Measurements from ENCODE around the gene CTXND1.

CTXND1 gene

DNA sequence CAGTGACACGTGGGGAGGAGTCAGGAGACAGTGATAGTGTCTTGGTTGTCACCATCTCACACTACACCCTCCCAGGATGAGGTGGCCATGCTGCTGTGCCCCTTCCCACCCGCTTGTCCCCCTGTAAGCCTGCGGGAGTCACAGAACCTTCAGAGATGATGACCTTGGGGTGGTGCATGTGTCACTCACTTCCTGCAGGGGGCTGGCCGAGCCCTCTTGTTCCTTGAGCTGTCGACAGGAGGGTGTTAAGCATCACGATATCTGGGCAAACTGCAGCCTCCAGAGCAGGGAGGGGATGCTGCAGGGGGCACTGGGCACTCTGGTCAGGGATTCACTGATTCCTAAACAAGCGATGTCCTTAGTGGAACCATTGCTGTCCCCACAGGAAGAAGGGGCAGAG, 71.5 kb downstream of the CTXND1 start:
- no peak for DNase-seq

DNA sequence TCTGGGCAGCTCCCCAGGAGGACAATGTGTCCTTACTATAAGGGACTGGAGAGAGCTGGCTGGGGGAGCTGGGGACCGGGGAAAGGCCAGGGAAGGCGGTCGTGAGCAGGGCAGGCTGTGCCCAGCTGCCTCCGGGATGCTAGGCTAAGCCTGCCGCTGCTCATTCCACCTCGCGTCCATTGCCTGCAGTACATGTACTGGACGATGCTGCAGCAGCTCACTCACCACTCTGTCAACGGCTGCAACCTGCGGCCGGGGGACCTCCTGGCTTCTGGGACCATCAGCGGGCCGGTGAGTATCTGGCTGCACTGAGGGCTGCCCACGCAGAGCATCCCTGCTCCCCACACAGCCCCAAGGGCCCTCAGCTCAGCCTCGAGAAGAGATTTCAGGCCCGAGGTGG, 72.1 kb downstream of the CTXND1 start:
- no peak for DNase-seq

DNA sequence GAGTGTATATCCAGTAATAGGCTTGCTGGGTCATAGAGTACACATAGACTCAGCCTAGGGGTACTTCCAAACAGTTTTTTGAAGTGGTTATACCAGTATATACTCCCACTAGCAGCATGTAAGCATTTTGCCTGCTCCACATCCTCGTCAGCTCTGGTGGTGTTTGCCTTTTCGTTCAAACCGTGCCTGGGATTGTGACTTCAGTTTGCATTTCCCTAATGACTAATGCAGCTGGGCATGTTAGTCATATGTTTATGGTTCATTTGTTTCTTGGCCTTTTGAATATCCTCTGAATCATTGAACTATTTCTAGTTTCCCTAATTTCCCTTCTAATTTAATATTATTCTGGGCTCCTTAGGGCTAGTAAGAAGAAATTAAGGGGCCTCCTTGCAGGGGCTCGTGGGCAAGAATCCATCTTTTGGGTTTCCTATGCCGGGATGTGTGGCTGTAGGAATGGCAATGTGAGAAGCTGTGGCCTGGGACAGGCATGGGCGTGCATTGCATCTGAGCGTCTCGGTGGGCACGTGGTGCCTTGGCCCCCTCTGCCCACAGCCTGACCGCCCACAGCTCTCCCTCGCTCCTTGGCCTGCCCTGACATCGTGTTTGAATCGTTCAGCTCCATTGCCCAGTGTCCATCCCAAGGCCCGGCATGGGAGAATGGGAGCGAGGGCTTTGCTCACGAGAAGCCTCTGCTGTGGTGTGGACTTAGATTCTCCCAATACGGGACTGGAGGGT, 72.8 kb downstream of the CTXND1 start:
- no peak for DNase-seq

DNA sequence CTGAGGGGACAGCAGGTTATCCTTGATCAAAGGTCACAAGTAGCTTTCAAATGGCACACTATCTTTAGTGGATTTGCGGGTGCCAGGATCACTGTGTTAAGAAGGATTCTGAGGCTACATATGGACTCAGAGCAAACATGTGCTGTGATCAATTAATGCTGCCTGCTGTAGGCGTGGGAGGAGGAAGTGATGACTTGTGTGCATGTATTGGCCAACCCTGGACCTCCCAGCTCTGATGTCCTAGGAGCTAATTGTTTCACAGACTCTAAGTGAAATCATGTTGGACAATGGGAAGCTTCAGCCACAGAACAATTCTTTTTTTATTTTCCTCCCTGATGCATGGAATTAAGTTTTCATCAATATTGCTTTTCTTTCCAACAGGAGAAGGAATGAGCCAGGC, 74.9 kb downstream of the CTXND1 start:
- DNase-seq: no peak

DNA sequence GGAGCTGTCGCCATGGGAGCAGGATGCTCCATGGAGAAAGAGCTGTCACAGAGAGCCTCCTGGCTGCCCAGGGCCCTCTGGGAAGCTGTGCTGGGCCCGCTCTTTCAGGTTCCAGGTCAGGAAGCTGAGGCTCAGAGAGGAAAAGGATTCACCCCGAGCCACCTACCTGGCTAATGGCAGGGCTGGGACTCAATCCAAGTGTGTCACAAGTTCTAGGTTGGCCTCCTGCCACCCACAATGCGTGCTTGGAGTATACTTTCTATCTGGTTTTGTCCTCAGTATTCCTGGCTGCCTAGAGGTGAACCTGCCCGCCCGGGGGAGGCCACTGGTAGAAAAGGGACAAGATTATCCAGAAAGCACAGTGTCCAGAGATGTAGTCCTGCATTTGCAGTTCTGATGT, 75.6 kb downstream of the CTXND1 start:
- no peak for DNase-seq

DNA sequence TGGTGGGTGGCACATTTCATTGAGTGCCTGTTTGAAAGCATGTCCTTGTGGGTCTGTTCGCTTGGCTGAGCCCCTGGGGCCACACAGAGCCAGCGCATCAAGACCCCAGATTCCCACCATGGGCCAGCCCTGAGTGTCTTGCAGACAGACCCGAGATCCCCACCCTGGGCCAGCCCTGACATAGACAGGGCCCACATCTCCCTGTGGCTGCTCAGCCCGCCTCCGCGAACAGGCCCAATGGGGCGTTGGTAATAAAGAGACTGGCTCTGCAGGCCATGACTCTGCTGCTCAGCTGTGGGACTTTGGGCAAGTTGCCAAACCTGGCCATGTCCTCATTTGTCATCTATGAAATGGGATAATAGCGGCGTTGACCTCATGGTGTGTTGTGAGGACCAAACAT, 76.6 kb downstream of the CTXND1 start:
- DNase-seq: no peak

DNA sequence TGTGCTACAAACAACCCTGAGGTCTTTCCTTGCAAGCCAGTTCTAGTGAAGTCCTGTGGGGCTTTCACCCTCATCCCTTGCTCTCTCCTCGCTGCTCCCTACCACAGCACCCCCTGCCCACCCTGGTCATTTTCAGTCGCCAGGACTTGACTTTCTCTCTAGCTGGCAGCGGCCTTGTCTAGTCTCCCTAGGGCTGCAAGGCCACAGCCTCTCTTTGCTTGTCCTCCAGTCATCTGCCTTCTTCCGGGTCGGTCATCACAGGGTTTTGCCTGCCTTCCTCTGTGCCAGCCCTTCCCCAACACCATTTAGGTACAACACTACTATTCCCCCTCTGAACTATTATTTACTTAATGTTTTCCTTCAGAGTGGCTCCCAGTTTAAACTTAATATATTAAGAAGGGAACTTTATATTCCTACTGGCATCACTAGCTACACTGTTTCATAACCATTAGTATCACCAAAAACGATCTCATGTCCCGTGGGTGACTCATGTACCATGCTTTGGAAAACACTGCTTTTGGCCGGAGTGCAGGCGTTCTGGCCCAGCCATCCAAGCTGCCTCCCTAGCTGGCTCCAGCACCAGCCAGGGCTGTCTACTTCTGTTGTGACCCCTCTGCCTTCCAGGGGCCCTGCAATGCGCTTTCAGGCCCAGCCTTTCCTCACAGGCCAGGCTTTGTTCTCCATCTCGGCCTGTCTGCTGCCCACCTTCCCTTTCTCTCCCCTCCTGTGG, 77.8 kb downstream of the CTXND1 start:
- no peak for DNase-seq

DNA sequence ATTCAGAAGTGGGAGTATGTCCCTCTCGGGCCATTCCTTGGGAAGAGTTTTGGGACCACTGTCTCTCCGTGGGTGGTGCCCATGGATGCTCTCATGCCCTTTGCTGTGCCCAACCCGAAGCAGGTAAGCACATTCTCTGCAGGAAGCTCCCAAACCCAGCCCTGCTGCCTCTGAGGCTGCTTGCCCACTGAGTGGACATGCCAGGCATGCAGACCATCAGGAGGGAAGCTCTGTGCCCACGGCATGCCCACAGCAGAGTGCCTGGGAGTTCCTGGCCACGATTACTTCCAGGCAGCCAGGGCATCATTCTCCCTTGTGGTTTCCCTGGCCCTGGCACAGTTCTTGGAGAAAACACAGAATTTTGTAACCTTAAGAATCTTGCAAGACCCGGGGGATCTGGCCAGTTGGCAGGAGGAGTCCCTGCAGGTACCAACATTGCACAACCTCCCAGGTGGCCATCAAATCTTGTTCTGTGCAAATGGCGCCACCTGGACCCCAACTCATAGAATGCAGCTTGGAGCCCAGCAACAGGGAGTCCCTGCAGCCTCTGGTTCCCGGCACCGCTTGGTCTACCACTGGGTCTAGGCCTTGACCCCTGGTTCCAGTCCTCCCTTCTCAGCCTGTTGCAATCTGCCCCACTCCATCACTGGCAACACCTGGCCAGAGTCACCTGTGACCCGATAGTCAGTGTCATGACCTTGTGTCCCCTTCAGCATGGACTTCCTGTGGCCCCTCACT, 78.8 kb downstream of the CTXND1 start:
- peak; percentile 69 for DNase-seq

DNA sequence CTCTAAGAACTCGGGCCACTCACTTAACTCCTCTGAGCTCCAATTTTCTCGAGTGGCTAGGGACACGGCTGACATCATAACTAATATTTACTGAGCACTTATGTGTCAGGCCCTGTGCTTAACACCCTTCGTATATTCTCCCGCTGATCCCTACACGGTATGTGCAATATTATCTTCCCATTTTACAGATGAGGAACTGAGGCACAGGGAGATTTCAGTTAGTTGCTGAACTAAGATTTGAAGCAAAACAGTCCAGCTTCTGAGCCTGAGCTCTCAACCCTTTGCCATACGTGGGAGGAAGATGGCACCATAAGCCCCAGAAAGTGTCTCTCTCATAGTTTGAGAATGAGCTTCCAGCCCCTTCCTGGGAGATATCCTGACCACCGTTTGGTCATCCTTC, 79.6 kb downstream of the CTXND1 start:
- no peak for DNase-seq

DNA sequence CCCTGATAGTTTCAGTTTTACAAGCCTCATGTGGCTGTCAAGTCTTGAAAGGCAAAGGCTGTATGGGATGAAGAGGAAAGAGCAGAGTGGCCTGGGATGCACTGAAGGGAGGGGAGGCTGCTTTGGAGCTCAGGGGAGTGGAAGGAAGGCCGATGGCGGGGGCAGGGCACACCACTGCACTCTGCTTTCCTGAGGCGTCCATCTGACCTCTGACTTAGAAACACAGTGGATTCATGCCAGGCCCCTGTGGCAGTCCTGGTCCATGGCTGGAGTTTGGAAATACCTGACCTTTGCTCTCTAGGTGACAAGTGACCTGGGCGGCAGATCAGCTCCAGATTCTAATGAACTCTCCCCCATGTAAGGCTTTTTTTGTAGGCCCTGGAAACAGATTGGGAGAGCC, 80.2 kb downstream of the CTXND1 start:
- DNase-seq: no peak

DNA sequence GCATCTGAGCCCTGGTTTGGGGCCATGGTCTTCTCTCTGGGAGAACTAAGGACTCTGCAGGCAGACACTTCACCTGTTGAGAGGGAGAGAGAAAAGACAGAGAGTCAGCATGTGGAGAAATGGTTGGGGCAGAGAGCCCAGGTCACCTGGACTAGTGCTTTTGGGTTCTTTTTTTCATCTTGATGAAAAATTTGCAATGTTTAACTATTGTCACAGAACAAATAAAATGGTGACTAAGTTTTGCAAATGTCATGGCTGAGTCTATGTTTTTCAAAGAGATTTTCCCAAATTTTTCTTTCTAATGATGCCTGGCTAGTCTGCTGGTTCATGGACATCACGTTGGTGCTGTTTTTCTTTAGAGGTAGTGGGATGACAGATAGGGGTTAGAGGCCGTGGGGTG, 81.4 kb downstream of the CTXND1 start:
- DNase-seq: no peak

DNA sequence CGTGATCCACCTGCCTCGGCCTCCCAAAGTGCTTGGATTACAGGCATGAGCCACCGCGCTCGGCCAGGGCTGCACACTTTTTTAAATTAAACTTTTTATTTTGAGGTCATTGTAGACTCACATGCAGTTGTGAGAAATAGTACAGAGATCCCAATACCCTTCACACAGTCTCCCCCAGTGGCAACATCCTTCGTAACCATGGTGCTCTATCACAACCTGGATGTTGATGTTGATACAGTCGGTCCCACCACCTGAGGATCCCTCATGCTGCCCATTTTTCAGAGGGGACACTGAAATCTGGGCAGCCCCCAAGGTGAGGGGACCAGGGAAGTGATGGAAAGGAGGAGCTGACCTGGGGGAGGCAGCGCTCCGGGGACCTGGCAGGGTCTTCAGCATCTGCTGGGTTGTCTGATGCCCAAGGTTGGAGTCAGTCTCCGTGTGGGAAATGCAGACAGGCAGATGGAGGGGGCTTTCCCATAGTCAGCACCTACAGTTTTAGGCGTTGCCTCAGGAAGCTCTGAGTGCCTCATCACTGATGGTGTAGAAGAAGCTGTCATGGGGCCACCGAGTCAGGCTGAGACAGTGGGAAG, 82.2 kb downstream of the CTXND1 start:
- no peak for DNase-seq

DNA sequence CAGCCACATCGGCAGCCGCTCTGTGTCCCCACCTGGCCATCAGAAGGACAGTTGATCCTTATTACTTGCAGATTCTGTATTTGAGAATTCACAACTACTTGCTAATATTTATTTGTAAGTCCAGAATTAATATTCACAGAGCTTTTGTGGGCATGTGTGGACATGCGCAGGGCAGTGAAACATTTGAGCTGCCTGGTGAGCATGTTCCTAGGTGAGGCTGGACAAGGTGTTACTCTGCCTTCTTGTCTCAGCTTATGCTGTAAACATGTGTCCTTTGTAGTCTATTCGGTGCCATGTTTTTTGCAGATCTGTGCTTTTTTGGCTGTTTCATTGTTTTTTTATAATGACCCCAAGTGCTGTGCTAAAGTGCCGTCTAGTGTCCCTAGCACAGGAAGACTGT, 83.6 kb downstream of the CTXND1 start:
- no peak for DNase-seq

DNA sequence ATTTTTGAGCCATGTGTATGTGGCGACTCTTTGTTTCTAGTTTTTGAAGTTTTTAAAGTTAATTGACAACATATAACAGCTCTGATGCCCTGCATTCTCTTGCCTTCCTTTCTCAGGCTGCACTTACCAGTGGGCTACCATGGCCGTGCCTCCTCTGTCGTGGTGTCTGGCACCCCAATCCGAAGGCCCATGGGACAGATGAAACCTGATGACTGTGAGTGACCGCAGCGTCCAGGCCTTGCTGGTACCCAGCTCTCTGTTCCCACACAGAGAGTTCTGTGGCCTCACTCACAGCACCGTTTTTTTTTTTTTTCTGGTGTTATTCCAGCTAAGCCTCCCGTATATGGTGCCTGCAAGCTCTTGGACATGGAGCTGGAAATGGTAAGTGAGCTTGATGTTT, 84.1 kb downstream of the CTXND1 start:
- DNase-seq: no peak

DNA sequence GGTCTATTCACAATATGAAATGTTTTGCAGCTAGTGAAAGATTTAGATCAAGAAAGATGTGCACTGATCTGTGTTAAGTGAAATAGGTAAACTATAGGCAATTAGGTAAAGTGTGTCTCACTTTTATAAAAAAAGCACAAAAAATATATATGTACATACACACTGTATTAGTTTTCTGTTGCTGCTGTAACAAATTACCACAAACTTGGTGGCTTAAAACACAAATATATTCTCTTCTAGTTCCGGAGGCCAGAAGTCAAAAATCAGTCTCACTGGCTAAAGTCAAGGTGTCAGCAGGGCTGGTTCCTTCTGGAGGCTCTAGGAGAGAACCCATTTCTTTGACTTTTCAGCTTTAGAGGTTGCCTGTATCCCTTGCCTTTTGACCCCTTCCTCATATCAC, 88.1 kb downstream of the CTXND1 start:
- DNase-seq: no peak

DNA sequence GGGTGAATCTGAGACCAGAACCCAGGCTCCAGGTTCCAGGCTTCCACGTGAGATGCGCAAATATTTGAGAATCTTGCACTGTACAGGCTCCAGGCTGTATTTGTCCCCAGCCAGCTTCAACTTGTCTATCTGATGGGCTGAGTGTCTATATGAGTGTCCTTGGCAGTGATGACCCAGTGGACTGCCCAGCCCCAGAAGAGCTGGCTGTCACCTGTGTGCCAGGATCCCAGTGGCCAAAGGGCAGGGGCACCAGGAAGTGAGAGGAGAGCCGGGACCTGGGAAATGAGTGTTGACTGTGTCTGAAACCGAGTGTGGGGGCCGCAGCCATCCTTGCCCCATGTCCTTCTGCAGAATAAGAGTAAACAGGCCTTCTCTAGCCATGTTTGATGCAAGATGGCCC, 88.8 kb downstream of the CTXND1 start:
- no peak for DNase-seq

DNA sequence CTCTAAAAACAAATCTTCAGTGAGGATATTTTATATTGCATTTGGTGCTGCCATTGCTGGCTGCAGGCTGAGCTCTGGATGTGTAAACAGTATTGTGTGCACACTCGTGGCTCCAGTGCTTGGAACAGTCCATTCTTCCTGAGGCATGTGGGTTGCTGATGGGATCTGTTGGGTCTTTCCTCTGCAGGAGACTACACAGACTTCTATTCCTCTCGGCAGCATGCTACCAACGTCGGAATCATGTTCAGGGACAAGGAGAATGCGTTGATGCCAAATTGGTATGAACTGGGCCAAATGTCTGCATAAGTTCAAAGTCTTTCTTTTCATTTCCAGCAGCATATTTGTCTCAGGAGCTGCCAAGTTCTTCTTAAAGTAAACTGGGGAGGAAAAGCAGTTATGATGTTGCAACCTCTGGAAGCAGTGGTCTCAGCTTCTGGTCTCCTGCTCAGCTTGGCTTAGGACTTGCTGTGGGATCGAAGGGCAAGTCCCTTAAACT, 89.9 kb downstream of the CTXND1 start:
- DNase-seq: no peak

DNA sequence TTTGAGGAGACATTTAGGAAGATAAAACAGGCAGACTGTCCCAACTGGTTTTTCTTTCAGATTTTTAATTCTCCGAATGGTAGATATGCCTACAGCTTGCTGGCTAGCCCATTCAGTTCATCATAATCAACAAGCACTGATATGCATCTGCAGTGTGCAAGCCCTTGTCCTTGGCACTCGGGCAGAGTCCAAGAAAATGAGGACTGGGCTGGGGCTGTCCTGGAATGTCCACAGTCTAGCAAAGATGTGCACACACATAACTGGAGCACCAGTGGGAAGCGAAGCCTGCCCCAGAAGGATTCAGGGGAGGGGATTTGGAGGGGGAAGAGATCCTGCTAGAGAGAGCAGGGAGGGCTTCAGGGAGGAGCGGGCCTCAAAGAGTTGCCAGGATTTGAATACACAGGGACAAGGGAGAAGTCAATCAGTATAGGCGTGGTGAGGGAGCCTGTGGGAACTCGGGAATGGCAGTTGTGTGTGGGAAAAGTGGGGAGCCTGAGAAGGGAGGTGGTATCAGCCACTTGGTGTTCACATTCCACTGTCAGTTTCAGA, 90.5 kb downstream of the CTXND1 start:
- no peak for DNase-seq

DNA sequence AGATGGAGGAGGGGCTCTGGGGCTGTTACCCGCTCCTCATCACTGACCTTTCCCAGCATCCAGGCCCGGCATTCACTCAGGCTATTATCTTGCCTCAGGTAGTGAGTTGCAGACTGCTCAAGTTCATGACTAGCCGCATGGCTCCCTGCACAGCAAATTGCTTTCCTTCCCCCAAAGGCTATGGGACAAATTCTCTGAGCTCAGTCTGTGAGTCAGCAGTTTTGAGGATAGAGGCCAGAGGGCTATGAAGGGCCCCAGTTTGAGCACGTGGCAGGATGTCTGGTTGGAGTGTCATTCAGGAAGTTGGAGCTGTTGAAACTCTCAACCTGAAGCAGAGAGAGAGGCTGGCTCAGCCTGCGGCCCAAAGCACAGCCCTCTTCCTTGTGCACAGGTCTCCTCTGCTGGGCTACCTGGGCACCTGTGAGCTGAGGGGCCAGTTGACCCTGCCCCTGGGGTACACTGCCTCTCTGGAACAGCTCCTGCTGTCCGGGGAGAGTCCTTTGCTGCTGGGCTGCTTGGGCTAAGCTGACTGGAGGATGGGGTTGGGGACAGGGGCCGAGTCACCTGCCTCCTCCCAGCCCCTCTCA, 91.3 kb downstream of the CTXND1 start:
- no peak for DNase-seq

DNA sequence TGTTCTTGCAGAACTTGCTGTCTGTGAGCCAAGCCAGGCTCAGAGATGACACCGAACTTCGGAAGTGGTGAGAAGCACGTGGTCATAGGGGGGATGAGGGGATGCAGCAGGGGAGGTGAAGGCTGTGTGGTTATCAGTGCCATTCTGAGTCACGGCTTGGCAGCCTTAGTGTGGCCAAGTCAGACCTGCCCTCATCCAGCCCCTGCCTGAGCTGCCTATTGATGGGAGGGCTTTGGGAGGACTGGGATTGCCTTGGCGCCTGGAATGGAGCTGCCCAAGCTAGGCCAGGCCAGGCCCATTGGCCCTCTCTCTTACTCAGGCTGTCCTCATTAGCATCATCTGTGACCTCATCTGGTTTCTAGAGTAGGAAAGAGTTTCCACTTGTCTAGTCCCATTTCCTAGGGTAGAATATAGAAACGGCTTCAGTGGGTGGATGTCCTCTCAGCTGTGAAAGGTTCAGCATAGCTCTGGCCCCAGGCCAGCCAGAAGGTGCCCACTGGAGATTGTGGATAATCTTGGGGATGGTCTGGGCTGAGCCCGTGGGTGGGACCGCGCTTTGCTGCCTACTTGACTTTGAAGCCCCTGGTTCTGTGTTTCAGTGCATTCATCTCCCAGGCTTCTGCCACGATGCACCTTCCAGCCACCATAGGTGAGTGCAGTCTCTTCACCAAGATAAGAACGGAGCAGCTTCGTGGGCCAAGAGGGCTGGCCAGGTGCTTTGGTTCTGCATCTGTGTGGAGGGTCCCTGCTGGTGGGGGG, 92.0 kb downstream of the CTXND1 start:
- DNase-seq: no peak

DNA sequence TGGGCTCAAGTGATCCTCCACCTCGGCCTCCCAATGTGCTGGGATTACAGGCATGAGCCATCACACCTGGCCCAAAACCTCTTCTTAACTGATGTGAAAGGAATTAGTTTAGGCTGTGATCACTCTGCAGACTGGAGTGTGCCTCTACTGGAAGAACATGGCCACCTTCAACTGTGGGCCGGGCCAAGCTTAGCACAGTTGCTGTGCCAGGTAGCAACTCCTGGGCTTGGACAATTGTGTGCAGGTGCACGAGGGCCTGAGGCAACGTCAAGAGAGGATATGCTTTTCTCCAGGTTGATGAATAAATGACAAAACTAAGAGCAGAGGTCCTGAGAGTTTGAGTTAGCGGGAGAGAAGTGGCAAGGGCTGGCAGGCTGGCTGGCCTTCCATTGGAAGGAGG, 92.7 kb downstream of the CTXND1 start:
- DNase-seq: no peak

DNA sequence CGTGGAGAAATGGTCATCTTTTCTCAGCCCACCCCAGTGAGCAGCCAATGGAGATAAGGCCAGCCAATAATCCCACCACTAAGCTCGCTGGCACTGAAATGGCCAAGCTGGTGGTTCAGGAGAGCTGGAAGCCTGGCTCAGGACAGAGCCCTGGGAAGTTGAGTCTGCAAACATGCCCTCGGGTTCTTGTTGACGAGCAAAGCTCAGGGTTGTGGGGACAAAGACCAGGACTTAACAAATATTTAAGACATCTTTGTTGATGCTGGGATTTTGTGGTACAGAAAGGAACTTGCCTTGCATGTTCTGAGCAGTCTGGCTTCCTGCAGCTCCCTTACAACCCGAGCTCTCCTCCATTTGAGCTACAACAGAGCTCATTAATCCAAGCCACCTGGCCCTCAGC, 94.8 kb downstream of the CTXND1 start:
- no peak for DNase-seq

All from activated CD4-positive, alpha-beta T cell treated with anti-CD3 and anti-CD28 coated beads, Interleukin-2, amount 50 U/mL, for 1 hour (primary cell).